Fibroblast of lung (primary cell): Measurements from ENCODE around the gene CDKN1B. TPM values are rescaled to one million over a fixed set of nuclear protein-coding genes. Genes with fewer than 3 reads are reported as not detected.

Experiments
- DNase-seq, 2 donors: peaks; one replicate each; pipeline versions ENCODE4 v3.0.0 to v3.0.0-alpha.2; 2010; ENCODE audit warnings: low read depth in 2 of 2
- H2AFZ ChIP-seq: 2 replicates; pipeline ENCODE4 v1.5.1; 2012; ENCODE audit warnings: low read length, control low read depth, inconsistent platforms
- H3K27ac ChIP-seq: 2 replicates; pipeline ENCODE4 v1.5.1; 2011; ENCODE audit warnings: low read length, control low read depth; ENCODE audit not compliant: insufficient read depth
- H3K27me3 ChIP-seq: 2 replicates; pipeline ENCODE4 v1.5.1; 2011; ENCODE audit warnings: mild to moderate bottlenecking, low read length; ENCODE audit not compliant: control insufficient read depth, insufficient read depth
- H3K36me3 ChIP-seq: 2 replicates; pipeline ENCODE4 v1.5.1; 2011; ENCODE audit warnings: low read length; ENCODE audit not compliant: control insufficient read depth, insufficient read depth
- H3K4me1 ChIP-seq: 2 replicates; pipeline ENCODE4 v1.5.1; 2011; ENCODE audit warnings: low read length; ENCODE audit not compliant: control insufficient read depth, insufficient read depth; ENCODE audit errors: extremely low read depth
- H3K4me2 ChIP-seq: 2 replicates; pipeline ENCODE4 v1.5.1; 2011; ENCODE audit warnings: low read length, control low read depth; ENCODE audit not compliant: insufficient read depth; ENCODE audit errors: extremely low read depth
- H3K4me3 ChIP-seq, 4 experiments: fragments of 200-600 bp in 1 of 4; sonication (generic) in 1 of 4; replicated peaks in 1 of 4; 2 replicates each; pipeline ENCODE4 v1.5.1; 2011 to 2016; ENCODE audit warnings: low read length in 4 of 4, low read depth in 3 of 4, mild to moderate bottlenecking in 3 of 4, control low read depth in 2 of 4, inconsistent platforms in 1 of 4, mixed read lengths in 1 of 4; ENCODE audit not compliant: insufficient read depth in 1 of 4; ENCODE audit errors: control extremely low read depth in 1 of 4
- H3K79me2 ChIP-seq: 2 replicates; pipeline ENCODE4 v1.5.1; 2012; ENCODE audit warnings: mild to moderate bottlenecking, low read length, inconsistent platforms; ENCODE audit not compliant: control insufficient read depth, insufficient read depth
- H3K9ac ChIP-seq: 2 replicates; pipeline ENCODE4 v1.5.1; 2011; ENCODE audit warnings: mild to moderate bottlenecking, low read length, control low read depth; ENCODE audit not compliant: insufficient read depth
- H3K9me3 ChIP-seq: 2 replicates; pipeline ENCODE4 v1.5.1; 2012; ENCODE audit warnings: low read depth, low read length; ENCODE audit not compliant: control insufficient read depth, insufficient read depth
- H4K20me1 ChIP-seq: 2 replicates; pipeline ENCODE4 v1.5.1; 2011; ENCODE audit warnings: low read length; ENCODE audit not compliant: control insufficient read depth, insufficient read depth; ENCODE audit errors: extremely low read depth
- EZH2 ChIP-seq: IDR thresholded peaks from 2 replicates; pipeline ENCODE4 v1.5.1; 2012; ENCODE audit warnings: low read length, control low read depth, mild to moderate bottlenecking; ENCODE audit errors: missing control alignments
- polyA plus RNA-seq, 2 donors: library from polyadenylated mRNA; depleted of rRNA in 1 of 2; stranded (reverse) in 1 of 2; unstranded in 1 of 2; fragments of >200 nt; gene quantifications; 2 replicates each; pipeline ENCODE4 v1.2.1, GENCODE V29; 2011 to 2012; ENCODE audit warnings: missing spikeins in 1 of 2
- total RNA-seq: library from RNA; depleted of rRNA; stranded (reverse); fragments of >200 nt; gene quantifications from 2 replicates; pipeline ENCODE4 v1.2.1, GENCODE V29; 2014
- TF ChIP-seq, protein P1 (sequence below), 2 donors: IDR thresholded peaks in 1 of 2; conservative IDR thresholded peaks in 1 of 2; 1 replicate in 1 of 2; 2 replicates in 1 of 2; pipeline ENCODE4 v1.5.1; 2011 to 2012; ENCODE audit warnings: low read length in 2 of 2, control low read depth in 1 of 2, inconsistent platforms in 1 of 2, low read depth in 1 of 2, mild to moderate bottlenecking in 1 of 2

CDKN1B gene
- total and polyA plus RNA-seq, 2 donors (not counting 1 experiment from before 2014, with no cell fraction given), result 21.4 to 50.9 TPM

DNA sequence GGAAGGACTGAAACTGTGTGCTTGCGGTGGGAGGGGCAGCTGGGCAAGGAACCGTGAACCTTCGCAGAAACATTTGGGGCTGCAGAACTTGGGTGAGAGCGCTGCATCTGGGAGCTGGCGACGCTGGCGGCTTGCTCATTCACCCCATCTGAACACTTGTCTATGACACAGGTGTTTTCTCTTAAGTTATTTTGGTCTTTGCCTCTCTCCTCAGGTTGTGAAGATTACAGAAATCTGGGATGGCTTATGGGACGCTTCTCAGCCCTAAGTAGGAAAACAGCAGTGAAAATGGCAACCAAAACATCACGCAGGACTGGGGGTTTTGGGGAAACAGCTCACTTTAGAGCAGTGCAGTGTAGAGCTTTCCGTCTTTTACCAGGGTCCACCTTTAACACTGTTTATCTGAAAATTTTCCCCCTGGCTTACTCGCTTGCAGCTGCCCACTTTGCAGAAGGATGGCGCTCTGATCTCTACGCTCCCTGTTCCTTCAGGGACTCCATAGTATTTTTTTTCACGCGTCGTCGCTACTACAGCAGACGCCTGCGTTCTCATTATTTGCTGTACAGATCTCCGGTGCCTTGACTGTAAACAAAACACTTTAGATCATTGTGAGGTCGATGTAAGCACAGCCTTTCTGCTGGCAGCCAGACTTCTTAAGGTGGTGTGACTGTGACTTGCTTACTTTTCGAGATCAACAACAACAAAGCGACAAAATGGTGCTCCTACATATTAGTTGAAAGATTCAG is 2.7 kb upstream of the CDKN1B start:
- Histone ChIP-seq H3K79me2 (peaks cover 23% of the 10 kb centered on the region), H3K9me3 (no peaks in the 10 kb centered on the region), H3K9ac (no peak overlapping the region), H3K4me3 (peak overlapping the region in 3 of 4 experiments; percentile 7 to 55 (median 47)), H2AFZ (peak overlapping the region; percentile 4), H4K20me1 (no peaks in the 10 kb centered on the region), H3K27me3 (no peaks in the 10 kb centered on the region), H3K27ac (peak overlapping the region; percentile 3), H3K36me3 (peaks cover 2% of the 10 kb centered on the region), H3K4me1 (peaks cover 19% of the 10 kb centered on the region), H3K4me2 (peak overlapping the region; percentile 92)
- TF ChIP-seq, protein P1, sequence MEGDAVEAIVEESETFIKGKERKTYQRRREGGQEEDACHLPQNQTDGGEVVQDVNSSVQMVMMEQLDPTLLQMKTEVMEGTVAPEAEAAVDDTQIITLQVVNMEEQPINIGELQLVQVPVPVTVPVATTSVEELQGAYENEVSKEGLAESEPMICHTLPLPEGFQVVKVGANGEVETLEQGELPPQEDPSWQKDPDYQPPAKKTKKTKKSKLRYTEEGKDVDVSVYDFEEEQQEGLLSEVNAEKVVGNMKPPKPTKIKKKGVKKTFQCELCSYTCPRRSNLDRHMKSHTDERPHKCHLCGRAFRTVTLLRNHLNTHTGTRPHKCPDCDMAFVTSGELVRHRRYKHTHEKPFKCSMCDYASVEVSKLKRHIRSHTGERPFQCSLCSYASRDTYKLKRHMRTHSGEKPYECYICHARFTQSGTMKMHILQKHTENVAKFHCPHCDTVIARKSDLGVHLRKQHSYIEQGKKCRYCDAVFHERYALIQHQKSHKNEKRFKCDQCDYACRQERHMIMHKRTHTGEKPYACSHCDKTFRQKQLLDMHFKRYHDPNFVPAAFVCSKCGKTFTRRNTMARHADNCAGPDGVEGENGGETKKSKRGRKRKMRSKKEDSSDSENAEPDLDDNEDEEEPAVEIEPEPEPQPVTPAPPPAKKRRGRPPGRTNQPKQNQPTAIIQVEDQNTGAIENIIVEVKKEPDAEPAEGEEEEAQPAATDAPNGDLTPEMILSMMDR (conservative IDR thresholded peaks at IDR 0.05 in 1 of 2, IDR thresholded peaks at IDR 0.05 in 1 of 2; ENCODE audit: low read depth in 1 of 2, low read length in 2 of 2), result peak in 1 of 2 donors; percentile 46
- TF ChIP-seq EZH2, result no peak
- DNase-seq, result peak; percentile 39 to 54

DNA sequence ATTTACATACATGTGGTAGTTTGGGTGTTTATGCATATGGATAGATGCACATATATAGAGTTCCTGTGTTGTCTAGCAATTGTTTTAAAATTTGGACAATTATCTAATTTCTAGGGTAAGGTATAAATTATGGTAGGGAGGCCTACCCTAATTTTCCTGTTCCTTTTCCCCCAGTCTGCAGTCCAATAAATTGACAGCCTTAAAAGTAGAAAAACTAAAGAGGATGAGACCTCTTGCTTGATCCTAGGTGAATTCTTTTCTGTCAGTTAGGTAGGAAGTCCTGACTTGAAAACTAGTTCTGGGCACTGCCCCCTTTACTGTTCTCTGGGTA is 2.1 kb upstream of the CDKN1B start:
- Histone ChIP-seq H3K4me2 (no peak overlapping the region), H4K20me1 (no peaks in the 10 kb centered on the region), H3K4me3 (peak overlapping the region in 1 of 4 experiments; percentile 97), H3K36me3 (peaks cover 2% of the 10 kb centered on the region), H3K4me1 (peaks cover 19% of the 10 kb centered on the region), H2AFZ (peak overlapping the region; percentile 70), H3K9ac (no peak overlapping the region), H3K27me3 (no peaks in the 10 kb centered on the region), H3K27ac (peak overlapping the region; percentile 95), H3K9me3 (no peaks in the 10 kb centered on the region), H3K79me2 (peaks cover 29% of the 10 kb centered on the region)
- DNase-seq, result no peak
- TF ChIP-seq EZH2, result no peak
- TF ChIP-seq, protein P1 (conservative IDR thresholded peaks at IDR 0.05 in 1 of 2, IDR thresholded peaks at IDR 0.05 in 1 of 2; ENCODE audit: low read depth in 1 of 2, low read length in 2 of 2), result no peak

DNA sequence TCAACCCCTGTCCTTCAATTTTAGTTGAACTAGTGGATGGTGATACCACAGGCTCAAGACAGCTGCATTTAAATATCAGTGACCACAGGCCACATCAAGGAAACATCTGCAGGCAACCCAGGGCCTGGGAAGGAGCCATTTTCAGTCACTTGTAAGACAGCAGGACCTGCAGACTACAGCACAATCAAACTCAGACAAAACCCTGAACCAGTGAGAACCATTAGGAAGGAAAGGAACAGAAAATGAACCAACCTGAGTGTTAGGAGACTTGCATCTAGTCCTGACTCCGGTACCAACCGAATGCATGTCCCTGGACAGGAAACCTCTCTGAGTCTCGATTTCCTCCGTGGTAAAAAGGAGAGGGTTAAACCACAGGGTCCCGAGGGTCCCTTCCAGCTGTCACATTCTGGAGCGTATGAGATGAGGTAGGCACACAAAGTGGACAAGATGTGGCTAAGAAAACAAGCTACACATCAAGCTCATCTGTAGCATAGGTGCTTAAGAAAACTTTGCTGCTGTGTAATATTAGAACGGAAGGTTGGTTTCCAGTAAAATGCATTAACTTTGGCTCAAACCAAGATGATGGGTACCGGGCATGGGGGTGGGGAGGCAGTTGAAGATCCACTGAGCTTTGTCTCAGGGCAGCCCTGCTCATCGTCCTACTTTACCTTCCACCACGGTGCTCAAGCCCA is 1.6 kb upstream of the CDKN1B start:
- peaks cover 34% of the 10 kb centered on the region for H3K79me2 ChIP-seq

More for the DNA sequence above, 1.6 kb upstream of the CDKN1B start:
- Histone ChIP-seq H3K36me3 (peaks cover 2% of the 10 kb centered on the region), H3K27me3 (no peaks in the 10 kb centered on the region), H3K27ac (peak overlapping the region; percentile 95), H3K4me2 (peak overlapping the region; percentile 71), H3K4me1 (peaks cover 19% of the 10 kb centered on the region), H3K9ac (peak overlapping the region; percentile 21), H3K4me3 (peak overlapping the region; percentile 25 to 97 (median 50)), H4K20me1 (no peaks in the 10 kb centered on the region), H3K9me3 (no peaks in the 10 kb centered on the region), H2AFZ (peak overlapping the region; percentile 70)
- DNase-seq, result peak in 1 of 2 donors; percentile 25
- no peak for TF ChIP-seq EZH2
